Pancreas (tissue), 10 donors: ENCODE data around the gene SMIM44. TPM values are rescaled to one million over a fixed set of nuclear protein-coding genes. Genes with fewer than 3 reads are reported as not detected.

Source experiments
- ATAC-seq, 4 donors: fragments of 200-7000 bp; cut with Tn5 transposase; one replicate each; pipeline versions ENCODE4 v1.8.0 to v1.9.1; 2020; ENCODE audit warnings: mild to moderate bottlenecking in 4 of 4, moderate library complexity in 4 of 4
- DNase-seq, 6 donors: peaks; one replicate each; pipeline ENCODE4 v3.0.0-alpha.2; 2020
- FAIRE-seq: peaks from 2 replicates; lab custom pipeline; 2012; peaks lifted over from hg19 to GRCh38; lab: Jason Lieb, UNC
- H3K27ac ChIP-seq, 4 donors: fragments of 200-600 bp; sonication (generic); 1 replicate in 3 of 4; 2 replicates in 1 of 4; pipeline versions ENCODE4 v1.5.0 to v1.8.0; 2020
- H3K27me3 ChIP-seq, 4 donors: fragments of 200-600 bp; one replicate each; pipeline ENCODE4 v1.8.0; 2021
- H3K36me3 ChIP-seq, 3 donors: fragments of 200-600 bp; sonication (generic) in 1 of 3; one replicate each; pipeline versions ENCODE4 v1.5.0 to v1.8.0; 2020 to 2021
- H3K4me1 ChIP-seq, 3 donors: fragments of 200-600 bp; one replicate each; pipeline ENCODE4 v1.8.0; 2021
- H3K4me3 ChIP-seq, 4 donors: fragments of 200-600 bp; sonication (generic) in 2 of 4; one replicate each; pipeline versions ENCODE4 v1.5.0 to v1.8.0; 2020 to 2021
- H3K9me3 ChIP-seq, 4 donors: fragments of 200-600 bp; one replicate each; pipeline ENCODE4 v1.8.0; 2021
- WGBS, 2 donors: extraction: QIAGEN DNeasy Blood & Tissue Kit; methylation state at CpG; one replicate each; pipeline ENCODE4 v1.1.7; 2013; 5-methylcytosine and 5-hydroxymethylcytosine counted together
- intact Hi-C, 3 donors: fragments of 100-400 bp; cut with DNase I; formaldehyde crosslinking; loops; one replicate each; pipeline versions ENCODE4 v1.11.1 to v1.14.2; 2022
- polyA plus RNA-seq, 2 donors: library from polyadenylated mRNA; stranded (reverse); fragments of 200-250 nt; gene quantifications; one replicate each; pipeline ENCODE4 v1.2.3, GENCODE V29; 2013
- total RNA-seq, 6 donors: library from RNA; stranded (reverse); fragmentation: NEBNext Ultra II Directional in 4 of 6; extraction: Animal tissue kit (Norgen Biotek cat#: 25700) in 4 of 6; gene quantifications; one replicate each; pipeline versions ENCODE4 v1.2.1 to v1.2.4, GENCODE V29; 2021 to 2023
- TF ChIP-seq, protein P1 (sequence below), 4 donors: fragments of 200-600 bp; sonication (generic) in 3 of 4; IDR thresholded peaks; one replicate each; pipeline versions ENCODE4 v1.5.0 to v1.8.0; 2021; ENCODE audit warnings: antibody characterized with exemption in 4 of 4
- donor health status: healthy with polysubstance abuse.
- donor health status: DM: no; HTN: no; CAD: no; lungs with moderate emphysema.
- donor health status: DM: no; HTN: no; CAD: no.
- donor health status: control.
- donor health status: control.
- donor health status: Bipolar disorder and iron deficiency.
- donor health status: DM: yes; HTN: yes; CAD: no.
- donor health status: DM: no; HTN: no; CAD: no.
- donor health status: DM: no; HTN: no; CAD: no.
- donor health status: DM: yes; HTN: yes; CAD: no.

Gene SMIM44
- total and polyA plus RNA-seq, 8 donors = 0.92 TPM; not detected in 7

DNA sequence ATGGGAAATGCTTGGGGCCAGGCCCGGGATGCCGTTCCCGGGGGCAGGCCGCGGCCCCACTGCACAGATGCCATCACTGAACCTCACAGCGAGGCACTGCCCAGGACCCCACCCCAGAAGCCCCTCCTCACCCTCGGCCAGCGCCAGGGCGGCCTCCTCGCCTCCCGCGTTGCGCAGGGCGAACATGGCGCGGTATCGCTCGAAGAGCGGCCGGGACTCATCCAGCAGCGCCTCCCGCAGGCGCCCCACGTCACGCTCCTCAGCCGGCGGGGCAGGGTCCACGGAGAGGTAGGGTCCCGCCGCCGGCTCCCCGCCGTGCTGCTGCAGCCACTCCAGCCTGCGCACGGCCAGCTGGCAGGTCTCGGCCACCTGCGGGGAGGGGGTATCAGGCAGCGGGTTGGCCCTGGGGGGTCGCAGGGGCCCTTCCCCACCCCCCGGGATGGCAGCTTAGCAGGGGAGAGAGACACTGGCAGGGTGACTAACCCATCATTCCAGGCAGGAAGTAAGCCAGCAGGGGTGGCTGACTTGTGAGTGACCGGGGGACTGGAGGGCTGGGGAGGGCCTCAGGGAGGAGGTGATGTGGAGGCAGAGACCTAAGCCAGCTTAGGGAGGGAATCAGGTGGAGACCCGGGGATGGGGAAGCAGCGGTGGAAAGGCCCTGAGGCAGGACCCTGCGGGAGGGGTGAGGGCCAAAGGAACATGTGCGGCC, 9.0 kb upstream of the SMIM44 start:
- Histone ChIP-seq H3K36me3 (peaks cover 0 to 22% (median 0%) of the 10 kb centered on the region in 3 donors), H3K4me1 (no peaks in the 10 kb centered on the region), H3K9me3 (no peaks in the 10 kb centered on the region), H3K4me3 (no peak overlapping the region), H3K27ac (no peak overlapping the region), H3K27me3 (no peaks in the 10 kb centered on the region)
- DNase-seq (no peak), FAIRE-seq (no peak), ATAC-seq (no peak)
- WGBS, 2 donors = 95% methylated on average over 43 to 45 of the region's 45 CpGs
- intact Hi-C loops = no loop called here
- TF ChIP-seq, protein P1, sequence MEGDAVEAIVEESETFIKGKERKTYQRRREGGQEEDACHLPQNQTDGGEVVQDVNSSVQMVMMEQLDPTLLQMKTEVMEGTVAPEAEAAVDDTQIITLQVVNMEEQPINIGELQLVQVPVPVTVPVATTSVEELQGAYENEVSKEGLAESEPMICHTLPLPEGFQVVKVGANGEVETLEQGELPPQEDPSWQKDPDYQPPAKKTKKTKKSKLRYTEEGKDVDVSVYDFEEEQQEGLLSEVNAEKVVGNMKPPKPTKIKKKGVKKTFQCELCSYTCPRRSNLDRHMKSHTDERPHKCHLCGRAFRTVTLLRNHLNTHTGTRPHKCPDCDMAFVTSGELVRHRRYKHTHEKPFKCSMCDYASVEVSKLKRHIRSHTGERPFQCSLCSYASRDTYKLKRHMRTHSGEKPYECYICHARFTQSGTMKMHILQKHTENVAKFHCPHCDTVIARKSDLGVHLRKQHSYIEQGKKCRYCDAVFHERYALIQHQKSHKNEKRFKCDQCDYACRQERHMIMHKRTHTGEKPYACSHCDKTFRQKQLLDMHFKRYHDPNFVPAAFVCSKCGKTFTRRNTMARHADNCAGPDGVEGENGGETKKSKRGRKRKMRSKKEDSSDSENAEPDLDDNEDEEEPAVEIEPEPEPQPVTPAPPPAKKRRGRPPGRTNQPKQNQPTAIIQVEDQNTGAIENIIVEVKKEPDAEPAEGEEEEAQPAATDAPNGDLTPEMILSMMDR (IDR thresholded peaks at IDR 0.05) = no peak

DNA sequence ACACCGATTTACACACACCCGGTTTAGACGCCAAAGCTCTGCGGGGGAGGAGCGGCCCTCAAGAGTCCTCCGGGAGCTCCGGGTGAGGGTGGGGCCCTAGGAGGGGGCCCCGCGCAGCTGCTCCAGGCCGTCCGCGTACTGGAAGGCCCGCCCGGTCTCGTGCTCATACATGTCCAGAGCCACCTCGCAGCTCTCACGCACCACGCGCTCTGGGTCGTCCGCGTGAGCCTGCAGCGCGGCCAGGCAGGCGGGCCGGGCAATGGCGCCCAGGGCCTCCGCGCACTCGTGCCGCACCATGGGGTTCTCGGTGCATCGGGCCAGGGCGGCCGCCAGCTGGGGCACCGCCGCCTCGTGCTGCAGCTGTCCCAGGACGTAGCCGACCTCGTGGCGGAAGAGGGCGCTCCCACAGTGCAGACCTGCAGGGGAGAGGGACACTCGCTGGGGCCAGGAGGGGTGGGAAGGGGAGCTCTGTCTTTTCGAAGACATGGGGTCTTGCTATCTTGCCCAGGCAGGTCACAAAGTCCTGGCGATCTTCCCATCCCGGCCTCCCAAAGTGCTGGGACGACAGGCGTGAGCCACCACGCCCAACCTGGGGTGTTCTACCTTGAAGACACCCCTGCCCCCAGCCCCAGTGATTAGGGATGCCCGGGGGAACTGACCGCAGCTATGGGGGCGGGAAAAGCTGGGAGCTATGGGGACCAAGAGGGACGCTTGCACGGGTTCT, 8.3 kb upstream of the SMIM44 start:
- ATAC-seq = no peak

GRCh38 chr19:3482507-3483225, 575 bp downstream of the SMIM44 start:
- FAIRE-seq = no peak
- TF ChIP-seq, protein P1 (IDR thresholded peaks at IDR 0.05) = no peak
- peak in 3 of 6 donors; percentile 55 to 68 (median 68) for DNase-seq
- Histone ChIP-seq H3K27ac (no peak overlapping the region), H3K36me3 (no peaks in the 10 kb centered on the region), H3K27me3 (peaks cover 0 to 5% (median 0%) of the 10 kb centered on the region in 4 donors), H3K4me3 (peak overlapping the region in 1 of 4 donors; percentile 12), H3K9me3 (no peaks in the 10 kb centered on the region), H3K4me1 (no peaks in the 10 kb centered on the region)
- no peak for ATAC-seq
- intact Hi-C loops = no loop called here
- 57 to 67% methylated on average over 39 to 49 of the region's 49 CpGs for WGBS, 2 donors

More for the DNA sequence above, 8.3 kb upstream of the SMIM44 start:
- FAIRE-seq = no peak
- H3K36me3 ChIP-seq = peaks cover 0 to 22% (median 0%) of the 10 kb centered on the region in 3 donors
- H3K9me3 ChIP-seq = no peaks in the 10 kb centered on the region
- no peaks in the 10 kb centered on the region for H3K4me1 ChIP-seq
- no peak overlapping the region for H3K27ac ChIP-seq
- DNase-seq = peak in 1 of 6 donors; percentile 35
- no peaks in the 10 kb centered on the region for H3K27me3 ChIP-seq
- WGBS, 2 donors = 96% methylated on average over 55 of the region's 55 CpGs
- H3K4me3 ChIP-seq = no peak overlapping the region
- intact Hi-C loops = no loop called here
- TF ChIP-seq, protein P1 (IDR thresholded peaks at IDR 0.05) = no peak

GRCh38 chr19:3481241-3482090, 1.8 kb downstream of the SMIM44 start:
- peak in 2 of 4 donors; percentile 7 to 20 for ATAC-seq
- Histone ChIP-seq H3K36me3 (no peaks in the 10 kb centered on the region), H3K4me3 (no peak overlapping the region), H3K4me1 (no peaks in the 10 kb centered on the region), H3K27me3 (peaks cover 0 to 5% (median 0%) of the 10 kb centered on the region in 4 donors), H3K9me3 (no peaks in the 10 kb centered on the region), H3K27ac (no peak overlapping the region)
- 51 to 66% methylated on average over 33 to 38 of the region's 38 CpGs for WGBS, 2 donors
- intact Hi-C loops = no loop called here
- no peak for FAIRE-seq
- TF ChIP-seq, protein P1 (IDR thresholded peaks at IDR 0.05) = no peak
- peak in 1 of 6 donors; percentile 67 for DNase-seq
